Thyroid gland (tissue), 4 donors: ENCODE results near the gene FAM20B.

ENCODE experiments used
- POLR2A ChIP-seq, 2 donors: fragments of 450-650 bp; IDR thresholded peaks; one replicate each; pipeline ENCODE4 v1.6.1; 2017; ENCODE audit warnings: antibody characterized with exemption in 2 of 2, mild to moderate bottlenecking in 2 of 2, moderate library complexity in 1 of 2
- TF ChIP-seq, protein P1 (sequence below), 6 experiments: fragments of 200-600 bp in 3 of 6; fragments of 450-650 bp in 3 of 6; sonication (generic) in 3 of 6; IDR thresholded peaks; one replicate each; pipeline ENCODE4 v1.5.1; 2016 to 2019; ENCODE audit warnings: antibody characterized with exemption in 6 of 6, mild to moderate bottlenecking in 2 of 6, inconsistent platforms in 1 of 6, moderate library complexity in 1 of 6

- TF ChIP-seq, protein P1, sequence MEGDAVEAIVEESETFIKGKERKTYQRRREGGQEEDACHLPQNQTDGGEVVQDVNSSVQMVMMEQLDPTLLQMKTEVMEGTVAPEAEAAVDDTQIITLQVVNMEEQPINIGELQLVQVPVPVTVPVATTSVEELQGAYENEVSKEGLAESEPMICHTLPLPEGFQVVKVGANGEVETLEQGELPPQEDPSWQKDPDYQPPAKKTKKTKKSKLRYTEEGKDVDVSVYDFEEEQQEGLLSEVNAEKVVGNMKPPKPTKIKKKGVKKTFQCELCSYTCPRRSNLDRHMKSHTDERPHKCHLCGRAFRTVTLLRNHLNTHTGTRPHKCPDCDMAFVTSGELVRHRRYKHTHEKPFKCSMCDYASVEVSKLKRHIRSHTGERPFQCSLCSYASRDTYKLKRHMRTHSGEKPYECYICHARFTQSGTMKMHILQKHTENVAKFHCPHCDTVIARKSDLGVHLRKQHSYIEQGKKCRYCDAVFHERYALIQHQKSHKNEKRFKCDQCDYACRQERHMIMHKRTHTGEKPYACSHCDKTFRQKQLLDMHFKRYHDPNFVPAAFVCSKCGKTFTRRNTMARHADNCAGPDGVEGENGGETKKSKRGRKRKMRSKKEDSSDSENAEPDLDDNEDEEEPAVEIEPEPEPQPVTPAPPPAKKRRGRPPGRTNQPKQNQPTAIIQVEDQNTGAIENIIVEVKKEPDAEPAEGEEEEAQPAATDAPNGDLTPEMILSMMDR (IDR thresholded peaks at IDR 0.05): no peak
- no peak for TF ChIP-seq POLR2A (IDR thresholded peaks at IDR 0.05)
Observed at GRCh38 chr1:179046808-179047635, 21.3 kb downstream of the FAM20B start.
